ENCODE measurements around the gene NUPR2. TPM values are rescaled to one million over a fixed set of nuclear protein-coding genes. Genes with fewer than 3 reads are reported as not detected.
"Not testable (repeated sequence)": the region's sequence is repeated elsewhere in the genome, so short reads cannot be mapped to it uniquely, and the experiment has no call there.

The NUPR2 gene
- not detected for total RNA-seq
- not detected for polyA plus RNA-seq (2013, experiment 1 of 2)
- polyA plus RNA-seq (2013, experiment 2 of 2): not detected
- long read RNA-seq, experiment 1: 0 reads
- long read RNA-seq, experiment 2: 0 reads
- long read RNA-seq, experiment 3: 0 reads
- long read RNA-seq, experiment 4: 0 reads

- no peaks in the 10 kb centered on the region for H3K27me3 Mint-ChIP-seq (ENCODE audit: insufficient read depth)
- DNase-seq: no peak
- no peaks in the 10 kb centered on the region for H3K4me1 ChIP-seq (ENCODE audit: control insufficient read depth, insufficient read depth, low read length)
- H3K9me3 Mint-ChIP-seq: peaks cover 91% of the 10 kb centered on the region
- no peaks in the 10 kb centered on the region for H3K4me1 Mint-ChIP-seq
- H3K27ac Mint-ChIP-seq: no peak within 1 kb of the TSS
- no peak within 1 kb of the TSS for H3K4me3 ChIP-seq (ENCODE audit: low read length)
- TF ChIP-seq, protein P1, sequence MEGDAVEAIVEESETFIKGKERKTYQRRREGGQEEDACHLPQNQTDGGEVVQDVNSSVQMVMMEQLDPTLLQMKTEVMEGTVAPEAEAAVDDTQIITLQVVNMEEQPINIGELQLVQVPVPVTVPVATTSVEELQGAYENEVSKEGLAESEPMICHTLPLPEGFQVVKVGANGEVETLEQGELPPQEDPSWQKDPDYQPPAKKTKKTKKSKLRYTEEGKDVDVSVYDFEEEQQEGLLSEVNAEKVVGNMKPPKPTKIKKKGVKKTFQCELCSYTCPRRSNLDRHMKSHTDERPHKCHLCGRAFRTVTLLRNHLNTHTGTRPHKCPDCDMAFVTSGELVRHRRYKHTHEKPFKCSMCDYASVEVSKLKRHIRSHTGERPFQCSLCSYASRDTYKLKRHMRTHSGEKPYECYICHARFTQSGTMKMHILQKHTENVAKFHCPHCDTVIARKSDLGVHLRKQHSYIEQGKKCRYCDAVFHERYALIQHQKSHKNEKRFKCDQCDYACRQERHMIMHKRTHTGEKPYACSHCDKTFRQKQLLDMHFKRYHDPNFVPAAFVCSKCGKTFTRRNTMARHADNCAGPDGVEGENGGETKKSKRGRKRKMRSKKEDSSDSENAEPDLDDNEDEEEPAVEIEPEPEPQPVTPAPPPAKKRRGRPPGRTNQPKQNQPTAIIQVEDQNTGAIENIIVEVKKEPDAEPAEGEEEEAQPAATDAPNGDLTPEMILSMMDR (conservative IDR thresholded peaks at IDR 0.05): no peak
- H3K9ac ChIP-seq (ENCODE audit: extremely low read depth, low read length, poor library complexity, severe bottlenecking): no peak within 1 kb of the TSS
- H3K36me3 ChIP-seq (ENCODE audit: control insufficient read depth, insufficient read depth, low read length): no peaks in the 10 kb centered on the region
- H3K27me3 ChIP-seq (ENCODE audit: control insufficient read depth, insufficient read depth, low read length, poor library complexity, severe bottlenecking): no peaks in the 10 kb centered on the region
- H3K9me3 ChIP-seq (ENCODE audit: control insufficient read depth, low read length): peaks cover 6% of the 10 kb centered on the region
- 91 to 94% methylated on average over 47 to 65 of the region's 65 CpGs for WGBS, 2 experiments (ENCODE audit: insufficient coverage in 1 of 2, insufficient read length in 1 of 2)
- H3K36me3 Mint-ChIP-seq (ENCODE audit: low read depth): no peaks in the 10 kb centered on the region
- no peak within 1 kb of the TSS for H3K27ac ChIP-seq (ENCODE audit: low read depth, low read length)
- H3K4me3 Mint-ChIP-seq: no peak within 1 kb of the TSS
Observed at GRCh38 chr7:56115852-56116538, at the start of gene NUPR2. TSS of gene NUPR2 (minus strand) at chr7:56116417. CDS start at chr7:56116314, 103 bp downstream.

GRCh38 chr7:56157238-56157790 lies 41.1 kb upstream of the NUPR2 start:
- no peak overlapping the region for H3K27ac Mint-ChIP-seq
- no peak overlapping the region for H3K4me3 ChIP-seq (ENCODE audit: low read length)
- peaks cover 91% of the 10 kb centered on the region for H3K9me3 Mint-ChIP-seq
- WGBS, 2 experiments (ENCODE audit: insufficient coverage in 1 of 2, insufficient read length in 1 of 2): 52% methylated on average over 1 of the region's 1 CpG; no CpG with 5 or more reads in 1 of the 2 experiments
- H3K27me3 Mint-ChIP-seq (ENCODE audit: insufficient read depth): no peaks in the 10 kb centered on the region
- H3K4me1 ChIP-seq (ENCODE audit: control insufficient read depth, insufficient read depth, low read length): no peaks in the 10 kb centered on the region
- no peaks in the 10 kb centered on the region for H3K36me3 ChIP-seq (ENCODE audit: control insufficient read depth, insufficient read depth, low read length)
- H3K9me3 ChIP-seq (ENCODE audit: control insufficient read depth, low read length): peaks cover 79% of the 10 kb centered on the region
- H3K4me1 Mint-ChIP-seq: no peaks in the 10 kb centered on the region
- H3K36me3 Mint-ChIP-seq (ENCODE audit: low read depth): no peaks in the 10 kb centered on the region
- no peak overlapping the region for H3K27ac ChIP-seq (ENCODE audit: low read depth, low read length)
- TF ChIP-seq, protein P1 (conservative IDR thresholded peaks at IDR 0.05): no peak
- no peaks in the 10 kb centered on the region for H3K27me3 ChIP-seq (ENCODE audit: control insufficient read depth, insufficient read depth, low read length, poor library complexity, severe bottlenecking)
- no peak for DNase-seq
- H3K4me3 Mint-ChIP-seq: no peak overlapping the region
- no peak overlapping the region for H3K9ac ChIP-seq (ENCODE audit: extremely low read depth, low read length, poor library complexity, severe bottlenecking)

GRCh38 chr7:56131062-56131461 lies 14.8 kb upstream of the NUPR2 start:
- not testable (repeated sequence) for H3K4me3 ChIP-seq (ENCODE audit: low read length); H3K36me3 ChIP-seq (ENCODE audit: control insufficient read depth, insufficient read depth, low read length); DNase-seq; H3K4me3 Mint-ChIP-seq; H3K27ac Mint-ChIP-seq; H3K4me1 ChIP-seq (ENCODE audit: control insufficient read depth, insufficient read depth, low read length); H3K27me3 Mint-ChIP-seq (ENCODE audit: insufficient read depth); H3K9ac ChIP-seq (ENCODE audit: extremely low read depth, low read length, poor library complexity, severe bottlenecking); H3K36me3 Mint-ChIP-seq (ENCODE audit: low read depth); H3K27ac ChIP-seq (ENCODE audit: low read depth, low read length); H3K27me3 ChIP-seq (ENCODE audit: control insufficient read depth, insufficient read depth, low read length, poor library complexity, severe bottlenecking); H3K4me1 Mint-ChIP-seq
- WGBS, 2 experiments (ENCODE audit: insufficient coverage in 1 of 2, insufficient read length in 1 of 2): 70% methylated on average over 2 of the region's 2 CpGs; no CpG with 5 or more reads in 1 of the 2 experiments
- peaks cover 35% of the 10 kb centered on the region for H3K9me3 ChIP-seq (ENCODE audit: control insufficient read depth, low read length)
- peaks cover 88% of the 10 kb centered on the region for H3K9me3 Mint-ChIP-seq

All from endodermal cell (in vitro differentiated cells).